Sigmoid colon (tissue), 3 donors: ENCODE results near the gene IFT43.

Experiments used
- CTCF ChIP-seq, 4 experiments: fragments of 450-650 bp in 3 of 4; fragments of 200-600 bp in 1 of 4; IDR thresholded peaks; one replicate each; pipeline ENCODE4 v1.5.1; 2016 to 2019; ENCODE audit warnings: antibody characterized with exemption in 4 of 4, mild to moderate bottlenecking in 3 of 4, moderate library complexity in 2 of 4
- POLR2A ChIP-seq, 2 donors: fragments of 450-650 bp; IDR thresholded peaks; one replicate each; pipeline ENCODE4 v1.6.1; 2016; ENCODE audit warnings: antibody characterized with exemption in 2 of 2, mild to moderate bottlenecking in 2 of 2, moderate library complexity in 2 of 2

GRCh38 chr14:75990297-75990696 lies 4.7 kb downstream of the IFT43 start:
- TF ChIP-seq CTCF (IDR thresholded peaks at IDR 0.05) (no peak), POLR2A (IDR thresholded peaks at IDR 0.05) (no peak)
